Fibroblast of pulmonary artery (primary cell): ENCODE results near the gene VMA21.

Experiments
- DNase-seq: peaks from one replicate; pipeline ENCODE4 v3.0.0-alpha.2; 2010; ENCODE audit warnings: low read depth
- H3K4me3 ChIP-seq: replicated peaks from 2 replicates; pipeline ENCODE4 v1.5.1; 2011; ENCODE audit warnings: low read depth, mild to moderate bottlenecking, control low read depth, low read length, moderate library complexity
- CTCF ChIP-seq: IDR thresholded peaks from 2 replicates; pipeline ENCODE4 v1.5.1; 2011; ENCODE audit warnings: mild to moderate bottlenecking, control low read depth, low read length, inconsistent platforms; ENCODE audit errors: missing control alignments

Gene VMA21

DNA sequence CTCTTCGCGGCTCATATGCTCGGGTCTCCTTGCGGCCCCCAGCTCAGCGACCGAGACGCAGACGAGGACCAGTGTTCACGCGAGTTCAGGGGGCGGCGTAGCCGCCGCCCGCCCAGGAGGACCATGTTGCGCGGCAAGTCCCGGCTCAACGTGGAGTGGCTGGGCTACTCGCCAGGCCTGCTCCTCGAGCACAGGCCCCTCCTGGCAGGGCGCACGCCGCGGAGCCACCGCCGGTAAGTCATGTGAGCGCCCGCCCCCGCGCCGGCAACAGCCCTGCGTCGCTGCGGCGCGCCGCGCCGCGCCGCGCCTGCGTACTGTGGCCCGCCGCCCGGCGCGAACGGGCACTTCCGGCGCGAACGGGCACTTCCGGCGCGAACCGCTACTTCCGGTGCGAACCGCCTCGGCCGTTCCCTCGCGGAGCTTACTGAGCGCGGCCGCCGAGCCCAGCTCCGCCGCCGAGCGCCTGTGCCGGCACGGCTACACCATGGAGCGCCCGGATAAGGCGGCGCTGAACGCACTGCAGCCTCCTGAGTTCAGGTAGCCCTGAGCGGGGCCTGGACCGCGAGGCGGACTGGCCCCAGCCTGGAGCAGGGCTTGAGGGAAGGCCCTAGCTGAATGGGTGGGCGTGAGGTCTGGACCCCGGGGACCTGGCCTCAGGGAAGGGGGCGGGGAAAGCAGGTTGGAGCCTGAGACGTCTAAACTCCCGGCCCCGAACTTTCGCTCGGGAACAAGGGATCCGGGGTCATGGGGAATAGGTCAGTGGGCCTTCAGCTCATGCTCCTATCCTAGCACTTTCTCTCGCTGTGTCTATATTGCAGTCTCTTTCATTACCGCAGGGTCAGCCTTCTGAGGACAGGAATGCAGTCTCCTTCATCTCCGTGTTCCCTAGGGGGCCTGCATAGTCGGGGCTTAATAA lies at the start of gene VMA21:
VMA21 (plus strand) TSS at position 382 of the 916 bp plus-strand sequence; CDS start at position 485, 103 bp downstream.
- H3K4me3 ChIP-seq, result peak within 1 kb of the TSS; percentile 81
- TF ChIP-seq CTCF, result no peak
- DNase-seq, result peak; percentile 87

- no peak overlapping the region for H3K4me3 ChIP-seq
- no peak for TF ChIP-seq CTCF
- DNase-seq, result no peak
Observed at GRCh38 chrX:151359341-151359740, 37.7 kb upstream of the VMA21 start.

GRCh38 chrX:151359931-151360871 lies 36.8 kb upstream of the VMA21 start:
- no peak overlapping the region for H3K4me3 ChIP-seq
- peak; percentile 67 for TF ChIP-seq CTCF
- peak; percentile 7 for DNase-seq

GRCh38 chrX:151363316-151363715 lies 33.7 kb upstream of the VMA21 start:
- H3K4me3 ChIP-seq, result no peak overlapping the region
- no peak for DNase-seq
- TF ChIP-seq CTCF, result no peak

DNA sequence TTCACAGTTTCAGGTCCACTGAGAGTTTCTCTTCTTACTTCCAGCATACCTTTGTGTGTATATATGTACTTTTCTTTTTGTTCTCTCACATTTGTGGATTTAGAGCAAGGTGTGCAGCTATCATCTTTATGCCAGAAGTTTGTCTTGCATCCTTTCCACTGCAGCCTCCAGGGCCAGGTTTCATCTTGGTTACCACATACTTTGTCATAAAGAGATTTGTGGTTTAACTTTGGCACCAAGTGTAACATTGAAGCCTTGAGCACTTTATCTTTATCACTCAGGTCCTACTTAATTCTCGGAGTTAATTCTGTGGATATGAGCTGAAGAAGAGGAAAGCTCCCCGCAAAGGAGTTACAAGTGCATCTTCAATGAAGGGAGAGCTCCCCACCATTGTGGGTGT lies 31.4 kb upstream of the VMA21 start:
- no peak for DNase-seq
- H3K4me3 ChIP-seq, result no peak overlapping the region
- TF ChIP-seq CTCF, result no peak

- TF ChIP-seq CTCF, result no peak
- DNase-seq, result peak; percentile 2
- H3K4me3 ChIP-seq, result no peak overlapping the region
Observed at GRCh38 chrX:151370906-151371305, 26.1 kb upstream of the VMA21 start.
